HL-60/S4 treated with retinoic acid at 250 ng/mL for 4 days and 3 days (cell line): ENCODE results near the gene OR5W2.
"Not testable (repeated sequence)": the region's sequence is repeated elsewhere in the genome, so short reads cannot be mapped to it uniquely, and the experiment has no call there.

ENCODE experiments used
- in situ Hi-C: fragments of 300-500 bp; cut with MboI; formaldehyde crosslinking; loops from 2 replicates; pipeline ENCODE4 v1.7.0; 2022; ENCODE audit warnings: low sequenced_read_pairs

Gene OR5W2

GRCh38 chr11:55914482-55914881, at the start of gene OR5W2:
OR5W2 (minus strand) TSS chr11:55914582; CDS start chr11:55914582, 0 bp downstream.
- in situ Hi-C loops, result no loop called here

GRCh38 chr11:55956521-55956920, 42.1 kb upstream of the OR5W2 start:
- in situ Hi-C loops, result no loop called here

GRCh38 chr11:55949330-55949729, 34.9 kb upstream of the OR5W2 start:
- in situ Hi-C loops, result no loop called here

GRCh38 chr11:55942785-55943392, 28.5 kb upstream of the OR5W2 start:
- in situ Hi-C loops, result no loop called here

- in situ Hi-C loops, result no loop called here
Observed at GRCh38 chr11:55936300-55936699, 21.9 kb upstream of the OR5W2 start, which contains the start of gene OR5I1. OR5I1 (minus strand) TSS chr11:55936400; CDS start chr11:55936400, 0 bp downstream.

- in situ Hi-C loops, result no loop called here
Observed at GRCh38 chr11:55920537-55920936, 6.2 kb upstream of the OR5W2 start.

GRCh38 chr11:55902308-55902707, 12.1 kb downstream of the OR5W2 start:
- in situ Hi-C loops, result no loop called here

GRCh38 chr11:55895216-55895615, 19.2 kb downstream of the OR5W2 start:
- in situ Hi-C loops, result no loop called here

GRCh38 chr11:55885481-55885880, 28.9 kb downstream of the OR5W2 start:
- in situ Hi-C loops, result not testable (repeated sequence)

GRCh38 chr11:55884995-55885394, 29.4 kb downstream of the OR5W2 start:
- in situ Hi-C loops, result not testable (repeated sequence)

GRCh38 chr11:55882997-55883396, 31.4 kb downstream of the OR5W2 start, which contains the start of gene TRIM51:
TRIM51 (plus strand) TSS chr11:55883297; CDS start chr11:55885429, 2,132 bp downstream.
- in situ Hi-C loops, result not testable (repeated sequence)

GRCh38 chr11:55873146-55873545, 41.2 kb downstream of the OR5W2 start:
- in situ Hi-C loops, result not testable (repeated sequence)

GRCh38 chr11:55872731-55873130, 41.7 kb downstream of the OR5W2 start:
- in situ Hi-C loops, result not testable (repeated sequence)

GRCh38 chr11:55867354-55867753, 47.0 kb downstream of the OR5W2 start:
- in situ Hi-C loops, result not testable (repeated sequence)
